Measurements from ENCODE around the gene PFKFB3.
"Not testable (repeated sequence)": the region's sequence is repeated elsewhere in the genome, so short reads cannot be mapped to it uniquely, and the experiment has no call there.

The PFKFB3 gene

DNA sequence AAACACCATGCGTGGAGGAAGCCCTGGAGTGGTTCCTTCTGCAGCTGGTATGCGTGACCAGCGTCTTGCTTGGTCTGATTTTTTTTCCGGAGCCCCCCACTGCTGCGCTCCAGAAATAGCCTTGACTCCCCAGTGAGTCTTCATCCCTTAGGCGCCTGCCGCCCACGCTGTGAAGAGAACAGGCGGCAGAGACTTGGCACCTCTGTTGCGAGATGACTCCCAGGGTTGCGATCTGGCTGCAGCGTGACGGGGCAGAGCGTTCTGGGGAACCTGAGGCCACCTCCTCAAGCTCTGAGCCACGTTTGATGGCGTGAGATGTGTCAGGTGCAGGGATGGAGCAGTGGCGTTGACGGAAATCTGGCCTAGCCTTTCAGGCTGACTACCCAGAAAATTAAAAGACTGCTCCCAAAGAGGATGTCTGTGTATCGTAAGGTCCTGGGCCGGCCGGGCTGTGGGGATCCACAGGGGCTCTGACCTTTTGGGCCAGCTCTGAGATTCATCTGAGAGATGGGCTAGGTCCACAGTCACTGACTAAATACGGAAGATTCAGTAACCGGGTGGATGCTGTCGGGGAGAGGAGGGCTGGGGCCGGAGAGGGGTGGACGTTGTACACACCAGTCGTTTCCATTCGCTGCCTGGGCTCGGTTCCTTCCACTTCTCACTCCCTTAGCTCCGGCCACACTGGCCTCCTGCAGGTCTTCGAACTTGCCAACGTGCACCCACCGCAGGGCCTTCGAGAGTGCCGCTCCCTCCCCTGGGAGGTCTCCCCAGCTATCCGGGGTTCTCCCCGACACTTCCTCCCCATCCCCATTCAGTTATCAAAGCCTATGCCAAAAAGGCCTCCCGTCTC, 33.8 kb downstream of the PFKFB3 start:
- no peak for DNase-seq (ENCODE audit: low spot score)

DNA sequence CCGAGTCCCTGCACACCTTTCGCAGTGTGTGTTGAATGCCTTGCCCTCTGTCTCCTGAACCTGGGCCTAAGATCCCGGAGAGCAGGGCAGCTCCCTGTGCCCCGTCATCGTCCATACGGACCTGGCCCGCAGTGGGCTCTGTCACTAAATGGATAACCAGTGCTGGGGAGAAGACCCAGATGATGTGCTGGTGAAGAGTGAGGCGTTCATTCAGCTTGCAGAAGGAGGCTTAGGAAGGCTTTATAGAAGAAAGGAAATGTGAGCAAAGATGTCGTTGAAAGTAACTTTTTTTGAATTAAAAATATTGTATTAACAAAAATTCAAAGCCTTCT, 34.4 kb downstream of the PFKFB3 start:
- no peak for DNase-seq (ENCODE audit: low spot score)

DNA sequence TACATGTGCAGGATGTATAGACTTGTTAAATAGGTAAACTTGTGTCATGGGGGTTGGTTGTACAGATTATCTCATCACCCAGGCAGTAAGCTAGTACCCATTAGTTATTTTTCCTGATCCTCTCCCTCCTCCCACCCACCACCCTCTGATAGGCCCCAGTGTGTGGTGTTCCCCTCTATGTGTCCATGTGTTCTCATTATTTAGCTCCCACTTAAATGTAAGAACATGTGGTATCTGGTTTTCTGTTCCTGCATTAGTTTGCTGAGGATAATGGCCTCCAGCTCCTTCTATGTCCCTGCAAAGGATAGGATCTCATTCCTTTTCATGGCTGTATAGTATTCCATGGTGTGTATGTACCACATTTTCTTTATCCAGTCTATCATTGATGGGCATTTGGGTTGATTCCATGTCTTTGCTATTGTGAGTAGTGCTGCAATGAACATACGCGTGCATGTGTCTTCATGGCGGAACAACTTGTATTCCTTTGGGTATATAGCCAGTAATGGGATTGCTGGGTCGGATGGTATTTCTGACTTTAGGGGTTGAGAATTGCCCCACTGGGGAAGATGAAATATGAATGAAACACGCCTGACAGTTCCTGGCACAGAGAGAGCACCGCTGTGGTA, 36.0 kb downstream of the PFKFB3 start:
- DNase-seq (ENCODE audit: low spot score), result not testable (repeated sequence)

DNA sequence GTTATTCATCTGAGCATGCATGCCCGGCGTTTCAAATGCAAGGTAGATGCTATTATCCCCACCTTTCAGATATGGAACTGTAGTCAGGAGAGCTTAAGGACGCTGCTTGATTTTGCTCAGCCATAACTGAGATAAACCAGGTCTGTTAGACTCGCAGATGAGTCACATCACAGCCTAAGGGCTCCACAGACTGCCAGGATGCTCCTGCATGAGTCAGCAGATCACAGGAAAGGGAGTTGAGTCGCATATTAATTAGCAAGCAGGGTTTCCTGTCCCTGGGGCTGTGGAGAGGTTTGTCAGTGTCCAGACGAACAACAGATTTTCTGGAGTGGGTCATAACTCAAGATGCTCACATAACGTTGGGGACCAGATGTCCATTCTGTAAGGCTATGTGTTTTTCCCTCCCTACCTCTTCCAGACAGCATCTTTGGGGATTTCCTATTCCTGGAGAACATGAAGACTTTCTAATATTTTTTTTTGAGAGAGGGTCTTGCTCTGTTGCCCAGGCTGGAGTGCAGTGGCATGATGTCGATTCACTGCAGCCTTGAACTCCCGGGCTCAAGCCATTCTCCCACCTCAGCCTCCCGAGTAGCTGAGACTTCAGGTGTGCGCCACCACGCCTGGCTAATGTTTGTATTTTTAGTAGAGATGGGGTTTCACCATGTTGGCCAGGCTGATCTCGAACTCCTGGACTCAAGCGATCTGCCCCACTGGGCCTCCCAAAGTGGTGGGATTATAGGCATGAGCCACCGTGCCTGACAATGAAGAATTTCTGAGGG, 36.7 kb downstream of the PFKFB3 start:
- no peak for DNase-seq (ENCODE audit: low spot score)

DNA sequence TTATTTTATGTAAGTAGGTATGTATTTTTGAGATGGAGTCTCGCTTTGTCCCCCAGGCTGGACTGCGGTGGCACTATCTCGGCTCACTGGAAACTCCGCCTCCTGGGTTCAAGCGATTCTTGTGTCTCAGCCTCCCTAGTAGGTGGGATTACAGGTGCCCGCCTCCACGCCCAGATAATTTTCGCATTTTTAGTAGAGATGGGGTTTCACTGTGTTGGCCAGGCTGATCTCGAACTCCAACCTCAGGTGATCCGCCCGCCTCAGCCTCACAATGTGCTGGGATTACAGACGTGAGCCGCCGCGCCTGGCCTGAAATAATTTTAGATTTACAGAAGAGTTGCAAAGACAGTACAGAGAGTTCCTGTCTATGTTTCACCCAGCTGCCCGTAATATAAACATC, 37.5 kb downstream of the PFKFB3 start:
- no peak for DNase-seq (ENCODE audit: low spot score)

DNA sequence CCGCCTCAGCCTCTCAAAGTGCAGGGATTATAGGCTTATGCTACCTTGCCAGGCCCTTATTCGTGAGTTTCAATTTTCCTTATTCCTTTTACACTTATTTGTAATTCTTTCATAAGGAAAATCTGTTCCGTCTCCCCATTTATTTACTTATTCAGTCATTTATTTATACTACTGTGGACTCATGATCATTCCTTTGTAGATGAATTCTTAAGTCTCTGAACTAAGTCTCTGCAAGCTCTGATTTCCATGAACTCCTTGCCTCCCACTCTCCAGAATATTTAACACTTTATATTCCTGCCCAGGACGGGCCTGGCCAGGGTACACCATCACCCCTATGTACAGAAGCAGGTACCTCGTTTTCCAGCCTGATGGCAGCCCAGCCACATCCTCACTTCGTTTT, 39.4 kb downstream of the PFKFB3 start:
- DNase-seq (ENCODE audit: low spot score), result no peak

DNA sequence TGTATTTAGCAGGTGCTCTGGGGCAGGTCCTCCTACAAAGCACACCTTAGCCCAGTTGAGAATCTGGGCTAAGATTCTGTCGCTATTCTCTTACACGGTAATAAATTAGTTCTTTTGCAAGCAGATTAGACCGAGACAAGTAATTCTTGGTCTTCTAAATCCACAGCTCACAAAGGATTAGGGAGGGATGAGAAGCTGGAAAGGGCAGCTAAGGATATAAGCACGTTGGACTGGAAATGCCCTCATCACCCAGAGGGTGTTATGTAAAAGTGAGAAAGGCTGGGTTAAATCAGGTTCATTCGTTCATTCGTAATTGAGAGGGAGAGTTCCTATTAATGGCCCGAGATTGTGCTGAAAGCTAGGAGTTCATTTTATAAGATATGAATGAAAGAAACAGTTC, 41.8 kb downstream of the PFKFB3 start:
- peak; percentile 56 for DNase-seq (ENCODE audit: low spot score)

DNA sequence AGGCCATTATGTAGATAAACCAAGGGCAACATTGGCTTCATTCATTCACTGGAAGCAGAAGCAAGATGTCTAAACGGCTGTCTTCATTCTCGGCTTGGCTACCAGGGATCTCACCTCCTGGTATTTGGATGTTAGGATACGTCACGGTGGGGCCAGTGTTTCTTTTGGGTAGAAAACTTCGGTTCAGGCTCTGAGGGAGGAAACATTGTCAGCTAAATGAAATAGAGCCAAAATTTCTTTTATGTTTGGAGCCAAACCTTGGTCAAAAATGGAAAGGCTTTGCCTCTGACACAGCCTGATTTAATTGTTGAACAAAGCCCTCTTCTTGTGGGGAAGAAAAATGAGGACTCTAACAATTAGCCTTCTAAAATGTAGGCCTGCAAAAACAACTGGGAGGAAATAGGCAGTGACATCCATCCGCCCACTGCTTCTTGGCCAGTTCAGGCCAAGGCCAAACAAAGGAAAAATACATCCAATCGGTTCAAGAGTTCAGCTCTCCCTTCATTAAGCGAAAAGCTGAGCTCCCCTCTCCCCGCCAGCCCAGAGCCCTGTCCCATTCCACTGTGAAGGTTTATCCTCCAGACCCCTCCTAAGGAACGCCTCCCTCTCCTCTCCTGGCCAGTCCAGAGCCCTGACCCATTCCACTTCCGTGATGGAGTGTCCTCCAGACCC, 44.4 kb downstream of the PFKFB3 start:
- no peak for DNase-seq (ENCODE audit: low spot score)

DNA sequence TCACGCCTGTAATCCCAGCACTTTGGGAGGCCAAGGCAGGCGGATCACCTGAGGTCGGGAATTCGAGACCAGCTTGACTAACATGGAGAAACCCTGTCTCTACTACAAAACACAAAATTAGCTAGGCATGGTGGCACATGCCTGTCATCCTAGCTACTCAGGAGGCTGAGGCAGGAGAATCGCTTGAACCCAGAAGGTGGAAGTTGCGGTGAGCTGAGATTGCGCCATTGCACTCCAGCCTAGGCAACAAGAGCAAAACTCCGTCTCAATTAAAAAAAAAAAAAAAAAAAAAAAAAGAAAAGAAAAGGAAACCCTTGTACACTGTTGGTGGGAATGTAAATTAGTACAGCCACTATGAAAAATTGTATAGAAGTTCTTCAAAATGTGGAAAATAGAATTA, 46.2 kb downstream of the PFKFB3 start:
- not testable (repeated sequence) for DNase-seq (ENCODE audit: low spot score)

DNA sequence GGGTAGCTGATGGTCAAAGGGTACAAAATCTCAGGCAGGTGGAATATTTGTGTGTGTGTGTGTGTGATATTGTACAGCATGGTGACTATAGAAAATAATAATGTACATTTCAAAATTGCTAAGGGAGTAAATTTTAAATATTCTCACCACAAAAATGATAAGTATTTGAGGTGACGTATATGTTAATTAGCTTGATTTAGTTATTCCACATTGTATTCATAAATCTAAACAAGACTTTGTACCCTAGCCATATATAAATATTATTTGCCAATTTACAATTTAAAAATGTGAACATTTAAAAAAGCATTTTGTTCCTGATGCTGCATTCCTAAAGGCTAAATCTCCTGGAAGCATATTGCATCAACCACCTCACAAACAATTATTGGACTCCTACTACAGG, 47.0 kb downstream of the PFKFB3 start:
- DNase-seq (ENCODE audit: low spot score), result no peak

DNA sequence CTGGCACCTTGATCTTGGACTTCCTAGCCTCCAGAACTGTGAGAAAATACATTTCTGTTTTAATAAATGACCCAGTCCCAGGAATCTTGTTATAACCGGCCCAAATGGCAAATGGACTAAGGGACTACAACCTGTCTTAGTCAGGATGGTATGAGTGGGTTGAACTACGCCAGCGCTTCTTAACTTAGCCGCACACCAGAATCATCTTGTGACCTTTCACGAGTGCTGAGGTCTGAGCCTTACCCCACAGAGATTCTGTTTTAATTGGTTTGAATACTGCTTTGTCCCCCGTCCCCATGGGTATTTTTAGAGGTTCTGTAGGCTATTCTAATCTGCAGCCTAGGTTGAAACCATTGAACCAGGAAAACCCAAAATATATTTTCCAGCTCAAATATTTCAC, 48.0 kb downstream of the PFKFB3 start:
- DNase-seq (ENCODE audit: low spot score), result no peak

DNA sequence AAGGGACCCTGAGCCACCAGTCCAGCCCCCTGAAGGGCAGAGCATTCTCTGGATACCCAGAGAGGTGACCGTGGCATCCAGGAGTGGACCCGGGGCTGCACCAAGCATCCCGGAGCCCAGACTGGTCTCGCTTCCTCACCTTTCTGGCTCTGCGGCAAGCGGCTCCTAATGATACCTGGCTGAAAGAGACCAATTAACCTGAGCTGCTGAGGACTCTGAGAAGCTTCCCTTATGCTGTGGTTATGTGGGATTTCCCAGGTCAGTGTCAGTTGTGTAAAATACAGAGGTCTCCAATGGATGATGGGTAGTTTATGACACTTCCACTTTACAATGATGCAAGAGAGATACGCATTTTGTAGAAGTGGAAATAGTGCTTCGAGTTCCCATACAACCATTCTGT, 51.5 kb downstream of the PFKFB3 start:
- no peak for DNase-seq (ENCODE audit: low spot score)

DNA sequence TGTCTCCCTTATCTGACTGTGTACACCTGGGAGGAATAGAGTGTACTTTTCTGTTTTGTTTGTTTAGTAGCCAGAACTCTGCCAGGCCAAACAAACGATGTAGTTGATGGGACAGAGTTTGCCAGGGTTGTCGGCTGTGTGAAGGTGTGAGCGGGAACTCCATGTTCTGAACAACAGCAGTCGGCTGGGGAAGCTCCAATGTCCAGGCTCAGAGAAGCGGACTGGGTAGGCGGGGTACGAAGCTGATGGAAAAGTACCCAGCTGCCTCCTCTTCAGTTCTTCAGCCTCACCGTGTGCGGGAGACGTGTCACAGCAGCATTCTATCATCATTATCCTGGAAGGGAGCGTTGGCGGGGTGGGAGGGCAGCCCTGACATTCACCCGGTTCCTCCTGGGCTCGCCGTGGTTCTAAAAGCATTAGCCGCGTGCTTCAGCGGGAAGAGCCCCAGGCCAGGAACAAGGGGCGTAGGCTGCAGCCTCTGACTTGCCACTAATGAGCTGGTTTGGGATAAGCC, 52.9 kb downstream of the PFKFB3 start:
- DNase-seq (ENCODE audit: low spot score), result no peak

DNA sequence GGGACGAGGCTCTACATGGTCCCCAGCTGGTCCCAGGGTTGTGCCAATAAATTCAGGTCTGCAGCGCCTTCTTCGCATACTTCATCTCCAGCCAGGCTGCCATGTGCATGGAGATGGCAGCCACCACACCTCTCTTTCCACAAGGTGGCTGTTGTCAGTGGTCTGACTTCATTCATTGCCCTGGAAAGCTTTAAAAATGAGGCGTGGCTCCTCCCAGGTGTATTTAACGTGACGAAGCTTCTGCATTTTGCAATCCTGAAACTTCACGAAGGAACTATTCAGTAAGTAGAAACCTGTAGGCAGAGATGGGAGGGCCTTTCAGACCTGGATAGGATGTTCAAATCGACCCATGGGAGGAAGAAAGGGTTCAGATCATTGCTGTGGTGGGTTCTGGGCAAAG, 53.7 kb downstream of the PFKFB3 start:
- DNase-seq (ENCODE audit: low spot score), result no peak

DNA sequence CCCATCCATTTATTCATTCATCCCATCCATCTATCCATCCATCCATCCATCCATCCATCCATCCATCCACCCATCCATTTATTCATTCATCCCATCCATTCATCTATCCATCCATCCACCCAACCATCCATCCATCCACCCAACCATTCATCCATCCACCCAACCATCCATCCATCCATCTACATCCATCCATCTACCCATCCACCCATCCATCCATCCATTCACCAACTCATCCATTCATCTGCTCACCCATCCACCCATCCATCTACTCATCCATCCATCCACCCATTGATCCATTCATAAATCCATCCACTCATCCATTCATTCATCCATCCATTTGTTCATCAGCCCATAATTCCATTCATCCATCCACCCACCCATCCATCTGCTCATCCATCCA, 56.4 kb downstream of the PFKFB3 start:
- DNase-seq (ENCODE audit: low spot score), result no peak

DNA sequence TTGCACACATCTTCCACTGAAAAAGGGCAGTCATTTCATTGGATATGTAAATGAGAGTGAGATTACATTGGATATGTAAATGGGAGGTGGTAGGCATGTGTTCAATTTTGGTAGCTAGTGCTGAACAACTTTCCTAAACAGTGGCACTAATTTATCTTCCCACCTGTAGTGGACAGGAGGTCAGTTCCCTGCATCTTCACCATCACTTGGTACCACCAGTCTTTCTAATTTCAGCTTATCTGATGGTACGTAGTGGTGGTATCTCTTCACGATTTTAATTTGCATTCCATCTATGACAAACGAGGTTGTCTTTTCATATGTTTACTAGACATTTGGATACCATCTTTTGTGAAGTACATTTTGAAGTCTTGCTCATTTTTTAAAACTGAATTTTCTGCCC, 58.1 kb downstream of the PFKFB3 start:
- no peak for DNase-seq (ENCODE audit: low spot score)

DNA sequence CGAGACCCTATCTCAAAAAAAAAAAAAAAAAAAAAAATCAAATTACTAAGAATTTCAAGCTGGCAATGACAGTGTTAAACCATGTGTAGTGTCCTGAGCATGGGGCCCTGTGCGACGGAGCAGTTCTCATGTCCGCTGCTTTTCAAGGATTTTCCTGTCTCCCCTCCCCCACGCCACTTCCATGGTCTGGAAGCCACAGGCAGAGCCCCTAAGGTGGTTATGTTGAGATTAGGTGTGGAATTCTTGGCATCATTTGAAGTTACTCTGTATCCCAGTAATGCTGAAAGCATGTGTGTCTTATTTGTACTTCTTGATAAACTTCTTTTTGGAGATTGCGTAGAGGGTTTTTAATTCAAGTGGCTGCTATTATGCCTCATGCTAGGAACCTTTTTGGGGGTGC, 65.2 kb downstream of the PFKFB3 start:
- no peak for DNase-seq (ENCODE audit: low spot score)

DNA sequence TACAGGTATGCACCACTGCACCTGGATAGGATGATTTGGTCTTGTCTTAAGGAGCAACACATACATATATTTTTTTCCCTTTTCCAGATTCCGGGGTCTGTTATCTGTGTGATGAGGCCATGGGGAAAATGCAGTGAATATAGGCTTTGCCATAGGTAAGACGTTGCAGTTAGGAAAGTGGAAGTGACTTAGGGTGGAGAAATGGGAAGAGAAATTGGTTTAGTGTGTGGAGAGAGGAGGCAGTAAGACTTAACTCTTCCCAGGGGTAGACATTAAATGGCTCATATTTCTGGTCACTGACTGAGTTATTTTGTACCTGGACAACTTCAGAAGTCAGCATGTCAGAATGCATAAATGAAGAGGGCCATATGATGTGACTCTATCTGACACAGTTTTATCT, 66.7 kb downstream of the PFKFB3 start:
- DNase-seq (ENCODE audit: low spot score), result no peak

DNA sequence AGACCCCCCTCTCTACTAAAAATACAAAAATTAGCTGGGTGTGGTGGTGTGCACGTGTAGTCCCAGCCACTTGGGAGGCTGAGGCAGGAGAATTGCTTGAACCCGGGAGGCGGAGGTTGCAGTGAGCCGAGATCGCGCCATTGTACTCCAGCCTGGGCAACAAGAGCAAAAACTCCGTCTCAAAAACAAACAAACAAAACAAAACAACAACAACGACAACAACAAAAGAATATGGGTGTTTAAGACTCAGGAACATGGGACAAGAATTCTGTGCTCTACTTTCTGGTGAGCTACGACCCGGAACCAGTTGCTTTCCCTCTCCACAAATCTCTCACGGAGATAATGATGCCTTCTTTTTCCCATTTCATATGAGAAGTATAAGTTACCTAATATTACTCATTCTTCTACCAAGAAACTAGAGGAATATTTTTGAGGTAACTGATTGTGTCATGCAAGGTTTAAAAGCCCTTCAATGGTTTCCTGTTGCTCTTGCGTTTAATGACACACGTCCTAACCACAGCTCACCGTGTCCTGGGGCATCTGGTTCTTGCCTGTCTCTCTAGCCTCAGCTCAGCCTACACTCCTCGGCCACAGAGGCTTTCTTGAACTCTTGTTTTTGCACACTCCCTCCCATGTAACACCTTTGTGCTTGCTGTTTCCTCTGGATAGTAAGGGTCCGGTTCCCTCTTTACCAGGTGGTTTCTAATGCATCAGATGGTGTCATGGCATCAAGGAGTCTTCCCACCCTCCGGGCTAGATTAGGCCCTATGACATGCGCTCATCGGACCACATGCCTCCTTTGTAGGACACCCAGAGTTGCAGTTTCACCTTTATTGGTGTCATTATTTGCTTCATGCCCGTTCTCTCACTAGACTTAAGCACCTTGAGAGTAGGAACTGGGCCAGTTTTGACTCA, 67.5 kb downstream of the PFKFB3 start:
- DNase-seq (ENCODE audit: low spot score), result no peak

DNA sequence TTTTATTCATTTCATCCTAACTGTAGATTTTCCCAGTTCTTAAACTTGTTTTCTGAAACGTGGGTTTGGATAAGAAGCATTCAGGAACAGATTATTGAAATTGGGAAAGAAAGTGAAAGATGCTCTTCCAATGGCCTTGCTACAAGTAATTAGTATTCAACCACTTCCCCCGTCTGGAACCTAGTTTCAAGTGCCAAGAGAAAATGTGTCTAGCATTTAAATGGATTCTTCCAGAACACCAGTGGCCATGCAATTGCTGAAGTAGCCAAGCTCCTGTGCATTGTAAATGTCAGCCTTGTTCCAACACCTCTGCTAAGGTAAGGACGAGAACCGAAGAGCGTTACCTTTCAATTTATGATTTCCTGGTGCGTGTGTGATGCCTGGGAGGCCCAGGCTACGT, 68.2 kb downstream of the PFKFB3 start:
- DNase-seq (ENCODE audit: low spot score), result no peak

DNA sequence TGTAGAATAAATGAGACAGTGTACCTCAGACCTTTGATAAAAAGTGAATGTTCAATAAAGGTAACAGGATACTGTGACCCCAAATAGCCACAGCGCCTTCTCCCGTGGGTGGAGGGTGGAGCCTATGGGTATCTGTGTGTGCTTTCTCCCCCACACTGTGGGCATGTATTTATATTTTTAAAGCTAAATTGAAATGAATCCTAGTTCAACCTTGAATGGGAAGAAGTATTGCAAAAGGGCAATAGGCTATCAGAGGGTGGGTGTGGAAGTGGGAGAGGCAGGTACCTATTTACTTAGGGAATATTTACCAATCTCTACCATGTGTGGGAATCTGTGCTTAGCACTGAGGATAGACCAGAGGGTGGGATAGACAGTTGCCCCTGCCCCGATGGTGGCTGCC, 68.9 kb downstream of the PFKFB3 start:
- DNase-seq (ENCODE audit: low spot score), result no peak
